Naive thymus-derived CD4-positive, alpha-beta T cell (primary cell): ENCODE results near the gene CADM2. TPM values are rescaled to one million over a fixed set of nuclear protein-coding genes. Genes with fewer than 3 reads are reported as not detected.

ENCODE experiments used
- ATAC-seq: fragments of 150-1000 bp; cut with Tn5 transposase; 2 replicates; pipeline ENCODE4 v1.10.0; 2021; ENCODE audit warnings: mild to moderate bottlenecking, moderate library complexity
- CTCF ChIA-PET: fragments of 350-600 bp; sonication (Branson Sonifier 250); formaldehyde crosslinking; loops from one replicate; lab custom pipeline; 2021; ENCODE audit warnings: antibody characterized with exemption; lab: Charles Lee
- POLR2A ChIA-PET: fragments of 350-600 bp; sonication (Branson Sonifier 250); formaldehyde crosslinking; loops from one replicate; lab custom pipeline; 2021; ENCODE audit warnings: antibody characterized with exemption, inconsistent platforms; lab: Charles Lee
- DNase-seq, 9 donors: peaks; one replicate each; pipeline versions ENCODE4 v3.0.0 to v3.0.0-alpha.2; 2020 to 2022; ENCODE audit warnings: mixed read lengths in 1 of 9
- H3K27ac ChIP-seq: one replicate; pipeline ENCODE4 v1.7.0; 2013; ENCODE audit warnings: mild to moderate bottlenecking, low read depth, low read length, moderate library complexity
- H3K27me3 ChIP-seq, 2 donors: one replicate each; pipeline ENCODE4 v1.7.0; 2013; ENCODE audit warnings: low read length in 2 of 2, mild to moderate bottlenecking in 2 of 2, moderate library complexity in 2 of 2; ENCODE audit not compliant: control insufficient read depth in 2 of 2, insufficient read depth in 2 of 2
- H3K36me3 ChIP-seq, 3 experiments: 1 replicate in 2 of 3; 2 replicates in 1 of 3; pipeline ENCODE4 v1.7.0; 2013; ENCODE audit warnings: low read length in 3 of 3, mild to moderate bottlenecking in 3 of 3, moderate library complexity in 1 of 3; ENCODE audit not compliant: insufficient read depth in 3 of 3, control insufficient read depth in 2 of 3
- H3K4me1 ChIP-seq, 2 donors: one replicate each; pipeline ENCODE4 v1.7.0; 2013; ENCODE audit warnings: low read length in 2 of 2, mild to moderate bottlenecking in 2 of 2, moderate library complexity in 1 of 2; ENCODE audit not compliant: control insufficient read depth in 2 of 2, insufficient read depth in 2 of 2
- H3K4me3 ChIP-seq: 2 replicates; pipeline ENCODE4 v1.7.0; 2013; ENCODE audit warnings: mild to moderate bottlenecking, low read length
- H3K9me3 ChIP-seq, 3 experiments: 1 replicate in 2 of 3; 2 replicates in 1 of 3; pipeline ENCODE4 v1.7.0; 2013; ENCODE audit warnings: low read length in 3 of 3; ENCODE audit not compliant: control insufficient read depth in 2 of 3
- H3K27ac Mint-ChIP-seq, 9 donors: one replicate each; pipeline ENCODE4 v1.8.0; 2020 to 2022; ENCODE audit warnings: mixed read lengths in 9 of 9, mild to moderate bottlenecking in 8 of 9, moderate library complexity in 5 of 9, inconsistent platforms in 2 of 9
- H3K27me3 Mint-ChIP-seq, 5 donors: one replicate each; pipeline ENCODE4 v1.8.0; 2021 to 2022; ENCODE audit warnings: mixed read lengths in 5 of 5, mild to moderate bottlenecking in 1 of 5
- H3K36me3 Mint-ChIP-seq, 5 donors: one replicate each; pipeline ENCODE4 v1.8.0; 2020 to 2022; ENCODE audit warnings: mixed read lengths in 5 of 5, mild to moderate bottlenecking in 3 of 5, inconsistent platforms in 1 of 5
- H3K4me1 Mint-ChIP-seq, 7 donors: one replicate each; pipeline ENCODE4 v1.8.0; 2020 to 2022; ENCODE audit warnings: mixed read lengths in 7 of 7, mild to moderate bottlenecking in 3 of 7, inconsistent platforms in 1 of 7
- H3K4me3 Mint-ChIP-seq, 10 donors: one replicate each; pipeline ENCODE4 v1.8.0; 2020 to 2022; ENCODE audit warnings: mild to moderate bottlenecking in 10 of 10, mixed read lengths in 10 of 10, moderate library complexity in 6 of 10, inconsistent platforms in 2 of 10
- H3K9me3 Mint-ChIP-seq, 11 donors: one replicate each; pipeline ENCODE4 v1.8.0; 2020 to 2022; ENCODE audit warnings: mixed read lengths in 11 of 11, mild to moderate bottlenecking in 4 of 11, inconsistent platforms in 1 of 11, moderate library complexity in 1 of 11
- intact Hi-C, 2 donors: fragments of 100-400 bp; cut with micrococcal nuclease; formaldehyde crosslinking; loops; one replicate each; pipeline ENCODE4 v1.15.1; 2023
- polyA plus RNA-seq, 2 donors: library from polyadenylated mRNA; unstranded; fragments of 300-500 nt; fragmentation: Illumina TruSeq; gene quantifications; one replicate each; pipeline ENCODE4 v1.2.3, GENCODE V29; 2021
- total RNA-seq, 6 experiments: library from RNA in 5 of 6; stranded (reverse) in 5 of 6; gene quantifications; 1 replicate in 5 of 6; 2 replicates in 1 of 6; pipeline ENCODE4 v1.2.3 and lab custom pipeline; 2021 to 2026

Gene CADM2
- total and polyA plus RNA-seq, 7 experiments from 2014 or later = 0.40 TPM; not detected in 6

DNA sequence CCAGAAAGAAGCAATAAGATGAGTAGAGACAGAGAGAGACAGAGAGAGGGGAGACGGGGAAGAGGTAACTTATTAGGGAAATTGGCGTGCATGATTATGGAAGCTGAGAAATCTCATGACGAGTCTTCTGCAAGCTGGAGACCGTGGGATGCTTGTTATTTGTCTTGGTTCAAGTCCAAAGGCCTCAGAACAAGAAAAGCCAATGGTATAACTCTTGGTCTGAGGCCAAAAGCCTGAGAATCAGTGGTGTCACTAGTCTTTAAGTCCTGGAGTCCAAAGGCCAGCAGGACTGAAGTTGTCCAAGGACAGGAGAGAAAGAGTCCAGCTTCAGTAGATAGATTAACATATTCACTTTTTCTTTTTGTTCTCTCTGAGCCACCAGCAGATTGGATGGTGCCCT, 613.6 kb downstream of the CADM2 start:
- POLR2A ChIA-PET = no interaction called here
- H3K4me3 ChIP-seq = no peak overlapping the region

DNA sequence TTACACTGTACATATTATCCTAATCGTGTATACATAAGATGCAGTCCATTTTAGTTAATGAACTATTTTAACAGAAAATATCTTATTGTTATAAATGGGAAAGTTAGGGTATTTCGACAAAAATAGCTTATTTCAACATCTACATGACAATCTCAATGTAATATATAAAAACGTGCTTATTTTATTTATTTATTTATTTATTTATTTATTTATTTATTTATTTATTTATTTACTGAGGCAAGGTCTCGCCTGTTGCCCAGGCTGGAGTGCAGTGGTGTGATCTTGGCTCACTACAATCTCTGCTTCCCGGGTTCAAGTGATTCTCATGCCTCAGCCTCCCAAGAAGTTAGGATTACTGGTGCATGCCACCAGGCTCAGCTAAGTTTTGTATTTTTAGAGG, 614.2 kb downstream of the CADM2 start:
- Histone ChIP-seq H3K27ac (no peak overlapping the region), H3K4me3 (no peak overlapping the region), H3K4me1 (no peaks in the 10 kb centered on the region), H3K36me3 (no peaks in the 10 kb centered on the region), H3K27me3 (no peaks in the 10 kb centered on the region), H3K9me3 (no peaks in the 10 kb centered on the region)
- H3K27ac Mint-ChIP-seq = no peak overlapping the region
- DNase-seq = no peak
- CTCF ChIA-PET = no interaction called here
- peaks cover 0 to 2% (median 0%) of the 10 kb centered on the region in 11 donors for H3K9me3 Mint-ChIP-seq
- no peak overlapping the region for H3K4me3 Mint-ChIP-seq
- no peak for ATAC-seq
- no peaks in the 10 kb centered on the region for H3K36me3 Mint-ChIP-seq
- POLR2A ChIA-PET = no interaction called here
- no peaks in the 10 kb centered on the region for H3K27me3 Mint-ChIP-seq
- H3K4me1 Mint-ChIP-seq = no peaks in the 10 kb centered on the region
- intact Hi-C loops = no loop called here

More for the DNA sequence above, 613.6 kb downstream of the CADM2 start:
- Histone ChIP-seq H3K9me3 (no peaks in the 10 kb centered on the region), H3K36me3 (no peaks in the 10 kb centered on the region), H3K27me3 (no peaks in the 10 kb centered on the region), H3K27ac (no peak overlapping the region), H3K4me1 (no peaks in the 10 kb centered on the region)
- Mint-ChIP-seq H3K36me3 (no peaks in the 10 kb centered on the region), H3K4me1 (no peaks in the 10 kb centered on the region), H3K27ac (no peak overlapping the region), H3K27me3 (no peaks in the 10 kb centered on the region), H3K9me3 (peaks cover 0 to 4% (median 0%) of the 10 kb centered on the region in 11 donors), H3K4me3 (no peak overlapping the region)
- CTCF ChIA-PET = no interaction called here
- no peak for ATAC-seq
- intact Hi-C loops = no loop called here
- no peak for DNase-seq

DNA sequence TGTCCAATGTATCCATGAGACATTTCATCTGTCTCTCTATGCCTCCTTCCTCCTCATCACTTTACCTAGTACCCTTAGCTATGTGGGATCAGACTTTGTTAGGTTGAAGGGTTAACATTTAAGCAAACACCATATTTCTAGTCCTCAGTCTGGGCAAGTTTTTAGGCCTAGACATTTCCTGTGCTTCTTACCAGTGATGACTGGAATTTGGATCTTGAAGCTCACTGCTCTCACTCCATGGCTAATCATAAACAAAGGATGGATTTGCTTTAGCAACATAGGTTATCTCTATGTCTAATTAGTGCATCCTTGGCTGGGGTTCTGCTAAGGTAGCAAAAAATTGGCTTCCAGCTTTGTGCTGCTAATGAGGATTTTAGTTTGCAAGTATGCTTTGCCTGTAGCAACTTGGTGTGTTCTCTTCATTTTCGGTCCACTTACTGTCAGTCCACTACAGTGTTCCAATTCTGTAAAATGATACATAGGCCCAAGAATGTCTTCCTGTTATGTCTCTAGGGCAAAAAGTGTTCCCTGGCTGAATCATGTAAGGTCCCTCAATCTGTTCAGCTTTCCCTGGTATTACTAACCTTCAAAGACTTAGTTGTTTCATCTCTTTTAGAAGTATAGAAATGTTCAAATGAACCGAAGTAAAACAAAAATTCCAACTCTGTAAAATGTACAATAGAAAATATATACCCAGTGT, 615.4 kb downstream of the CADM2 start:
- no peaks in the 10 kb centered on the region for H3K9me3 ChIP-seq
- Mint-ChIP-seq H3K36me3 (no peaks in the 10 kb centered on the region), H3K27me3 (no peaks in the 10 kb centered on the region), H3K4me3 (no peak overlapping the region), H3K9me3 (no peaks in the 10 kb centered on the region), H3K27ac (no peak overlapping the region), H3K4me1 (no peaks in the 10 kb centered on the region)
- no peaks in the 10 kb centered on the region for H3K27me3 ChIP-seq
- no peak overlapping the region for H3K27ac ChIP-seq
- intact Hi-C loops = no loop called here
- ATAC-seq = no peak
- CTCF ChIA-PET = interaction anchor here (0.6 kb wide), 1 partner anchor 277 kb away, joined by 3 read pairs; no protein-coding TSS in a partner anchor
- no peaks in the 10 kb centered on the region for H3K4me1 ChIP-seq
- POLR2A ChIA-PET = no interaction called here
- DNase-seq = no peak
- H3K4me3 ChIP-seq = no peak overlapping the region
- no peaks in the 10 kb centered on the region for H3K36me3 ChIP-seq

DNA sequence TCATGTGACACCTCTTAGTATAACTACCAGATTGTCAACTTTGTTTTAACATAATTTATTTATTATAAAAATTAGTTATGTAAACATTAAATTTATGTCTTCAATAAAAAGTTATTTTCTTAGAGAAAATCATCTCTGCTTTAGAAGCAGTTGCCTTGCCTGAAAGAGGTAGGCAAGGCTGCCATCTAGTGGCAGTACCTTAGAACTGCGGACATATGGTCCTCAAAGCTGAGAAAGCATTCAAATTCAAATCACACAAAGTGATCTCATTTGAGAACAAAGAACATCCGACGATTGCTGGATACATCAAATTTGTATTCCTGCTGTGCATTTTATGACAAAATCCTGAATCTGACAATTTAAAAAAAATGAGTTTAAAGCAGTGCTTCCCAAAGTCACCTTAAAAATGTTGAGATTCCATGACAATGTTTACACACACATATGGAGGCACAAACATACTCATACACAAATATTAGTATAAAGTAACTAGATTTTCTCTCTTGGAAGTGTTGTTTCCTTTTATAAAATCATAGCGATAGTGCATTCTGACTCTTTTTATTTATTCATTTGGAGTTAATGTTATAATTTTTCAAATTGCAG, 617.4 kb downstream of the CADM2 start:
- intact Hi-C loops = loop anchor here in 1 of 2 donors (5.0 kb wide), 1 partner anchor 1029 kb away; no protein-coding TSS in a partner anchor
- no peaks in the 10 kb centered on the region for H3K4me1 Mint-ChIP-seq
- CTCF ChIA-PET = interaction anchor here (0.8 kb wide), 1 partner anchor 1172 kb away, joined by 3 read pairs; no protein-coding TSS in a partner anchor

DNA sequence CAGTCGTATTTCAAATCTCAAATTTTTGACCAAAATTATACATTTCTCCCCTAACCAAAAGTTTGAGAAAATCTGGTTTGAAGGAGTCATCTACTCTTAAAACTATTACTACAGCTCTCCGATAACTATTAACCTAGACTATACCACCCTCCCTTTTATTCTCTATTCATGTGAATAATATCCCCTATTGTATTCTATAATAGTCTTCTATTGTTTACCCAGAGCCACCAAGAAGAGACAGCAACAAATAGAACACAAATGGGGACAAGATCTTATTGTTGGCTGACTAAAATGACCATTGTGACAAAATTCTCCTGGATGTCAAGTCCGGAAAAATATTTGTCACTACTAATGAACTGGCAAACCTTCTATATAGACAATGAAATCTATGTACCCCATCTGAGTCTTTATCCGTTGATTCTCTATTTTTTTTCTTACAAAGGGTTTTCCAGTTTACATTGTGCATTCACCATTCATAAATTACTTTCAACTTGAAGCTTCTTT, 618.0 kb downstream of the CADM2 start:
- no peaks in the 10 kb centered on the region for H3K9me3 ChIP-seq
- Mint-ChIP-seq H3K27me3 (no peaks in the 10 kb centered on the region), H3K4me1 (no peaks in the 10 kb centered on the region), H3K36me3 (no peaks in the 10 kb centered on the region), H3K4me3 (no peak overlapping the region), H3K27ac (no peak overlapping the region), H3K9me3 (no peaks in the 10 kb centered on the region)
- ATAC-seq (no peak), DNase-seq (no peak)
- ChIA-PET CTCF (interaction anchor here (0.8 to 0.9 kb wide), 2 partner anchors 14 to 1172 kb away, joined by 3 to 4 read pairs; no protein-coding TSS in a partner anchor), POLR2A (no interaction called here)
- no peak overlapping the region for H3K27ac ChIP-seq
- intact Hi-C loops = loop anchor here in 1 of 2 donors (5.0 kb wide), 1 partner anchor 1029 kb away; no protein-coding TSS in a partner anchor
- no peaks in the 10 kb centered on the region for H3K27me3 ChIP-seq
- no peaks in the 10 kb centered on the region for H3K4me1 ChIP-seq
- H3K4me3 ChIP-seq = no peak overlapping the region
- no peaks in the 10 kb centered on the region for H3K36me3 ChIP-seq

More for the DNA sequence above, 617.4 kb downstream of the CADM2 start:
- POLR2A ChIA-PET = no interaction called here
- H3K27me3 ChIP-seq = no peaks in the 10 kb centered on the region
- H3K27me3 Mint-ChIP-seq = no peaks in the 10 kb centered on the region
- no peaks in the 10 kb centered on the region for H3K36me3 ChIP-seq
- no peaks in the 10 kb centered on the region for H3K36me3 Mint-ChIP-seq
- DNase-seq (peak in 7 of 9 donors; percentile 4 to 33 (median 10)), ATAC-seq (peak; percentile 51)
- no peak overlapping the region for H3K27ac ChIP-seq
- H3K4me3 ChIP-seq = no peak overlapping the region
- H3K9me3 ChIP-seq = no peaks in the 10 kb centered on the region
- no peak overlapping the region for H3K27ac Mint-ChIP-seq
- H3K4me3 Mint-ChIP-seq = no peak overlapping the region
- no peaks in the 10 kb centered on the region for H3K9me3 Mint-ChIP-seq
- H3K4me1 ChIP-seq = no peaks in the 10 kb centered on the region

DNA sequence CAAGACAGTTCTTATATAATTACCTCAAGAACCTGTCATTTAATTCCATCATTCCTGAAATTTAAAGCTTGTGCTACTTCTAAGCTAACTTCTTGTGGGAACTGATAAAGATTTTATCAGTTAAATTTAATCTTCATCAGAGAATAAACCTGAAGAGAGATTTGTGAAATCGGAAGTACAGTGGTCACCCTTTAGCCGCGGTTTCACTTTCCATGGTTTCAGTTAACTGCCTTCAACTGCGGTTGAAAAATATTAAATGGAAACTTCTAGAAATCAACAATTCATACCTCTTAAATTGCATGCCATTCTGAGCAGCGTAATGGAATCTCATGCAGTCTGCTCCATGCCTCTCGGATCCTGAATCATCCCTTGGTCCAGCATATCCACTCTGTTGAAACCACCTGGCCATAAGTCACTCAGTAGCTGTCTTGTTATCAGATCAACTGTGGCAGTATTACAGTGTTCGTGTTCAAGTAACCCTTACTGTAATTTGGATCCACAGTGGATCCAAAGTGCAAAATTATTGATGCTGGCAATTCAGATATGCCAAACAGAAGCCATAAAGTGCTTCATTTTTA, 626.1 kb downstream of the CADM2 start:
- H3K36me3 ChIP-seq = no peaks in the 10 kb centered on the region
- H3K4me3 Mint-ChIP-seq = no peak overlapping the region
- intact Hi-C loops = no loop called here
- no peak for ATAC-seq
- H3K4me1 Mint-ChIP-seq = peaks cover 0 to 2% (median 0%) of the 10 kb centered on the region in 7 donors
- no peaks in the 10 kb centered on the region for H3K27me3 ChIP-seq
- no peaks in the 10 kb centered on the region for H3K9me3 ChIP-seq
- DNase-seq = no peak
- no peaks in the 10 kb centered on the region for H3K27me3 Mint-ChIP-seq
- CTCF ChIA-PET = no interaction called here
- H3K4me3 ChIP-seq = no peak overlapping the region
- H3K9me3 Mint-ChIP-seq = peaks cover 0 to 4% (median 0%) of the 10 kb centered on the region in 11 donors
- no peaks in the 10 kb centered on the region for H3K4me1 ChIP-seq
- no peak overlapping the region for H3K27ac Mint-ChIP-seq
- POLR2A ChIA-PET = no interaction called here
- no peaks in the 10 kb centered on the region for H3K36me3 Mint-ChIP-seq
- H3K27ac ChIP-seq = no peak overlapping the region
